Nephron progenitor cell (in vitro differentiated cells): ENCODE data around the gene RTN4RL1.

Experiments used
- DNase-seq: peaks from one replicate; pipeline ENCODE4 v3.0.0; 2021
- H3K27ac Mint-ChIP-seq: 2 replicates; pipeline ENCODE4 v1.8.0; 2021; ENCODE audit warnings: mild to moderate bottlenecking, moderate library complexity, mixed read lengths
- H3K27me3 Mint-ChIP-seq: 2 replicates; pipeline ENCODE4 v1.8.0; 2021; ENCODE audit warnings: mild to moderate bottlenecking, low read depth, mixed read lengths; ENCODE audit not compliant: poor library complexity
- H3K36me3 Mint-ChIP-seq: 2 replicates; pipeline ENCODE4 v1.8.0; 2021; ENCODE audit warnings: low read depth, mixed read lengths
- H3K4me1 Mint-ChIP-seq: 2 replicates; pipeline ENCODE4 v1.8.0; 2021; ENCODE audit warnings: mixed read lengths
- H3K4me3 Mint-ChIP-seq: 2 replicates; pipeline ENCODE4 v1.8.0; 2021; ENCODE audit warnings: mild to moderate bottlenecking, moderate library complexity, mixed read lengths
- H3K9me3 Mint-ChIP-seq: 2 replicates; pipeline ENCODE4 v1.8.0; 2021; ENCODE audit warnings: mild to moderate bottlenecking, moderate library complexity, mixed read lengths
- TF ChIP-seq, protein P1 (sequence below): fragments of 200-600 bp; sonication (generic); IDR thresholded peaks from 2 replicates; pipeline ENCODE4 v1.5.0; 2021; ENCODE audit warnings: antibody characterized with exemption

RTN4RL1 gene

DNA sequence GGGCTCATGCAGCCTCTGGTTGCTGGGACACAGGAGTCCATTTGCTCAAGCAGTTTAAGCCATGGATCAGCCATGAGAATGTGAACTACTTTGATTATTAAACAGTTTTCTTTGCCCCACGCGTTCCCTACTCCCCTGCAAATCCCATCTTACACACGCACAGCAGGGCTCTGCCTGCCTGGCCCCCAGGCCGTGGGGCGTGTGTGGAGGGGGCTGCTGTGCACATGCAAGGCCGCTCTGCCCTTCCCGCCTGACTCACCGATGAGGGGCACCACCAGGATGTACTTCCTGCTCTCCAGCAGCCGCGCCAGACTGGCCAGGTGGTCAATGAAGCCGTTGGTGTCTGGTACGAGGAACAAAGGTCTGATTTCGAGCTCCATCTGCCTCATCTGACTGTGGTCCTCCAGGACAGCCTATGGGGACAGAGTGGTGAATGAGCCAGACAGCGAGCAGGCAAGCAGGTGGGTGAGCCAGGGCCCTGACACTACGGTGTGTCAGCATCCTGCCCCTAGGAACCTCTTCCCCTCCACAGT, 43.5 kb upstream of the RTN4RL1 start:
- Mint-ChIP-seq H3K9me3 (no peaks in the 10 kb centered on the region), H3K27me3 (peaks cover 4% of the 10 kb centered on the region), H3K4me3 (no peak overlapping the region), H3K27ac (no peak overlapping the region), H3K4me1 (peaks cover 90% of the 10 kb centered on the region), H3K36me3 (peaks cover 52% of the 10 kb centered on the region)
- DNase-seq = no peak
- TF ChIP-seq, protein P1, sequence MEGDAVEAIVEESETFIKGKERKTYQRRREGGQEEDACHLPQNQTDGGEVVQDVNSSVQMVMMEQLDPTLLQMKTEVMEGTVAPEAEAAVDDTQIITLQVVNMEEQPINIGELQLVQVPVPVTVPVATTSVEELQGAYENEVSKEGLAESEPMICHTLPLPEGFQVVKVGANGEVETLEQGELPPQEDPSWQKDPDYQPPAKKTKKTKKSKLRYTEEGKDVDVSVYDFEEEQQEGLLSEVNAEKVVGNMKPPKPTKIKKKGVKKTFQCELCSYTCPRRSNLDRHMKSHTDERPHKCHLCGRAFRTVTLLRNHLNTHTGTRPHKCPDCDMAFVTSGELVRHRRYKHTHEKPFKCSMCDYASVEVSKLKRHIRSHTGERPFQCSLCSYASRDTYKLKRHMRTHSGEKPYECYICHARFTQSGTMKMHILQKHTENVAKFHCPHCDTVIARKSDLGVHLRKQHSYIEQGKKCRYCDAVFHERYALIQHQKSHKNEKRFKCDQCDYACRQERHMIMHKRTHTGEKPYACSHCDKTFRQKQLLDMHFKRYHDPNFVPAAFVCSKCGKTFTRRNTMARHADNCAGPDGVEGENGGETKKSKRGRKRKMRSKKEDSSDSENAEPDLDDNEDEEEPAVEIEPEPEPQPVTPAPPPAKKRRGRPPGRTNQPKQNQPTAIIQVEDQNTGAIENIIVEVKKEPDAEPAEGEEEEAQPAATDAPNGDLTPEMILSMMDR = no peak

DNA sequence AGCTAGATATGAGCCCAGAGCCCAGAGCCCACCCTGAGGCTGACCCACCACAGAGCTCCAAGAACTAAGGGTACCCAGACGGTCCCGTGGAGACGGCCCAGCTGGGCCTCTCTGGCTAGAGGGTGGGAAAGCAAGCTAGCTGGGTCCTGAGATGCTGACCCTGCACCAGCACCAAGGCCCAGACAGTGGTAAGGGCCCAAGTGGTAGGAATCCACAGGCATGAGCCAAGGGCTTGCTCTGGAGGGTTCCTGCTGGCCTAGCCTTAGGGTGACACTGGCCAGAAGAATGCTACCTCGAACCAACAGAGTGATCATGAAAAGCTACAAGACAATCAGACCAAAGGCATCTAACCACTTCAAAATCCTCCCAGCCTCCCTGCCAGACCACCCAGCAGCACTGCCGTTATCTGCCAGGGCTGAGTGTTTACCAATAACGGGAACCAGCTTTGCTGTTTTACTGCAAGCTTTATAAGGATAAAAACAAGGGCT, 42.9 kb upstream of the RTN4RL1 start:
- peaks cover 55% of the 10 kb centered on the region for H3K36me3 Mint-ChIP-seq
- H3K9me3 Mint-ChIP-seq = no peaks in the 10 kb centered on the region
- no peak overlapping the region for H3K27ac Mint-ChIP-seq
- H3K4me1 Mint-ChIP-seq = peaks cover 95% of the 10 kb centered on the region
- TF ChIP-seq, protein P1 = no peak
- no peak for DNase-seq
- H3K4me3 Mint-ChIP-seq = no peak overlapping the region
- peaks cover 4% of the 10 kb centered on the region for H3K27me3 Mint-ChIP-seq

DNA sequence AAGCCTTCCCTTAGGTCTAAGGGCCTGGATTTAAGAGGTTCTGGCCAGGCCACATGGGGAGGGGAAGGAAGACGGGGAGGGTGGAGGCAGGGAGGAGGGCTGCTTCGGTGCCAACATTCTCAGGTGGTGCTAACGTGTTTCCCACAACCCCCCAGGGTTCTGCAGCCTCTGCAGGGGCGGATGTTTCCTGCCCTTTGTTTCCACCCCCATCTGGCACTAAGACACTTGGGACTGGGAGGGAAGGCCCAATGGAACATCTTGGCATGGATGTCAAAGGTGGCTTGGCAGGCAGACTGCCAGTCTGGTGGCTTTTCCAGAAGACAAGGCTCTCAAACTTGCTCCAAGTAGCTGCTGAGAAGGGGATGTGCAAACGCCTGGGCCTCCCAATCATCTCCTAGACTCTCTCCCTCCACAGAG, 42.5 kb upstream of the RTN4RL1 start:
- Mint-ChIP-seq H3K9me3 (no peaks in the 10 kb centered on the region), H3K36me3 (peaks cover 55% of the 10 kb centered on the region), H3K27me3 (peaks cover 5% of the 10 kb centered on the region), H3K4me1 (peaks cover 96% of the 10 kb centered on the region), H3K27ac (no peak overlapping the region), H3K4me3 (no peak overlapping the region)
- TF ChIP-seq, protein P1 = no peak
- no peak for DNase-seq

DNA sequence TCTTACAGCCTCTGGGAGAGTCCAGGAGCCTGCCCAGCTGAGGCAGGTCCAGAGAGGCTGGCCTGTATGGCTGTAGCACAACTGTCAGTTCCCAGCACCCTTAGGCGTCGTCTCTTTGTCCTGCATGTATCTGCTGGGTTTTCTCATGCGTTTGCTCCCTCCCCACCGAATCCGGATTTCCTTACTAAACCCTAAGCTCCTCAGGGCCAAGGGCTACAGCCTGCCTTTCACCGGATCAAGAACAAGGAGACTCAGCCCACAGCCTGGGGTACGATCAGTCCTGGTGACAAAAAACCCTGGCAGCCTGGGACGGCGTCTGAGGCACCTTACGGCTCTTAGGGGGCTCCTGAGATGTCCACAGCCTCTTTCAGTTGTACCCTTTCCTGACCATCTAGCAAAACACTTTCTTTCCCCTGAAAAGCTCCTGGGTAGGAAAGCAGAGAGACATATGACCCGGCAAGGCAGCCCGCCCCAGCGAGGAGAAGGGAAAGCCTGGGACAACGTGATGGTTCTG, 42.0 kb upstream of the RTN4RL1 start:
- Mint-ChIP-seq H3K4me3 (peak overlapping the region; percentile 24), H3K27me3 (peaks cover 10% of the 10 kb centered on the region), H3K9me3 (no peaks in the 10 kb centered on the region), H3K36me3 (peaks cover 55% of the 10 kb centered on the region), H3K27ac (peak overlapping the region; percentile 80), H3K4me1 (peaks cover 96% of the 10 kb centered on the region)
- TF ChIP-seq, protein P1 = no peak
- DNase-seq = no peak

DNA sequence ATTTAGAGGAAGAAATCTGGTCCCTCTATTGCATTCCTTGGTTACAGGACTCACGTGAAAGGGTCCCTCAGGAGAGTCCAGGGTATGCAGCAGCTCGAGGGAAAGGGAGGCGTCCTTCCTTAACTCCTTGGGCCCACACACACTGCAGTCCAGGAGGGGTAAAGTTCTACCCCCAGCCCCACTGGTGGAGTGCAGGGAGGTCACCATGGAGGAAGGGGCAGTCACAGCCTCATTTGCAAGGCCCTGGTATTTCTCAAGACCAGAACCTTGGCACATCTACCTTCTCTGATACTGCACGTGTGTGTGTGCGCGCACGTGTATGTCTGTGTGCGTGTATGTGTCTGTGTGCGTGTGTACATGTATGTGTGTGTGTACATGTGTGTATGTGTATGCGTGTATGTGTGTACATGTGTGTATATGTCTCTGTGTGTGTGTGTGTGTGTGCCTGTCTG, 40.8 kb upstream of the RTN4RL1 start:
- Mint-ChIP-seq H3K4me3 (peak overlapping the region; percentile 9), H3K27ac (peak overlapping the region; percentile 10), H3K9me3 (no peaks in the 10 kb centered on the region), H3K27me3 (peaks cover 21% of the 10 kb centered on the region), H3K4me1 (peaks cover 88% of the 10 kb centered on the region), H3K36me3 (peaks cover 65% of the 10 kb centered on the region)
- DNase-seq = no peak
- TF ChIP-seq, protein P1 = no peak
